ENCODE results near the gene ABCB4.

Gene ABCB4

DNA sequence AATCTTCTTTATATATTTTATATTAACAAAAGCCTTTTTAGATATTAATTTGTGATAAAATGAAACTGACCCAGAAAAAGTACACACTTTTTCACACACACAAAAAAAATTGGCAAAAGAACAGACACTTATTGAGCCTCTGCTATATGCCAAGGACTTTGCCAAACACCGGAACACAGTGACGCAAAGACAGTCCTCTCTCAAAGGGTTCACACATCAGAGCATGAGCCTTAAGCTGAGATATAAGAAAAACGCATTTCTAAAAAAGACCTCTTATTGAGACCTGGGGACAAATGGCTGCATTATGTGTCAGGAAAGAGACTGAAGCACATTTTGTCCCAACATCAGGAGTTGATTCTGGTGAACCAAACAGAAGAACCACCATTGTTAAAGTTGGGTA lies 24.0 kb upstream of the ABCB4 start:
- in situ Hi-C loops (cut with HindIII; ENCODE audit: low sequenced_read_pairs) = no loop called here

DNA sequence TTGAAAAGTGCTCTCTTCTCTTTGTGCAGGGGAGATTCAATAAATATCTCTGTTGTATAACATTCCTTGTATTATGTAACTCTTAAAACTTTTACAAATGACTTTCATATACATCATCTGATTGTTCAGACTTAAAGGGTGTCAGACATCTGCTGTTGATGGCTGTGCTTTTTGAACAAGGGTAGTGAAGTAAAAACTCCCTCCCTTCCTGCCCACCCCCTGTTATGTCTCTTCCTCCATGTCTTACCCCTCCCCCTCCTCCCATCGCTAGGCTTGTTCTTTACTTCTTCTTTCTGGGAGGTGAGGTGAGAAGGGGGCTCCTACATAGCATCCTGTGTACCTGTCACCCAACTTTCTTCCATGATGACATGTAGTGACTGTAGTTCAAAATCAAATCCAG lies 23.4 kb upstream of the ABCB4 start:
- H3K4me3 ChIP-seq (ENCODE audit: low read depth, low read length) = no peak overlapping the region
- in situ Hi-C loops (cut with HindIII; ENCODE audit: low sequenced_read_pairs) = no loop called here

More for the DNA sequence above, 24.0 kb upstream of the ABCB4 start:
- no peak for DNase-seq (ENCODE audit: low read depth)
- no peak overlapping the region for H3K4me3 ChIP-seq (ENCODE audit: low read depth, low read length)
- TF ChIP-seq, protein P1, sequence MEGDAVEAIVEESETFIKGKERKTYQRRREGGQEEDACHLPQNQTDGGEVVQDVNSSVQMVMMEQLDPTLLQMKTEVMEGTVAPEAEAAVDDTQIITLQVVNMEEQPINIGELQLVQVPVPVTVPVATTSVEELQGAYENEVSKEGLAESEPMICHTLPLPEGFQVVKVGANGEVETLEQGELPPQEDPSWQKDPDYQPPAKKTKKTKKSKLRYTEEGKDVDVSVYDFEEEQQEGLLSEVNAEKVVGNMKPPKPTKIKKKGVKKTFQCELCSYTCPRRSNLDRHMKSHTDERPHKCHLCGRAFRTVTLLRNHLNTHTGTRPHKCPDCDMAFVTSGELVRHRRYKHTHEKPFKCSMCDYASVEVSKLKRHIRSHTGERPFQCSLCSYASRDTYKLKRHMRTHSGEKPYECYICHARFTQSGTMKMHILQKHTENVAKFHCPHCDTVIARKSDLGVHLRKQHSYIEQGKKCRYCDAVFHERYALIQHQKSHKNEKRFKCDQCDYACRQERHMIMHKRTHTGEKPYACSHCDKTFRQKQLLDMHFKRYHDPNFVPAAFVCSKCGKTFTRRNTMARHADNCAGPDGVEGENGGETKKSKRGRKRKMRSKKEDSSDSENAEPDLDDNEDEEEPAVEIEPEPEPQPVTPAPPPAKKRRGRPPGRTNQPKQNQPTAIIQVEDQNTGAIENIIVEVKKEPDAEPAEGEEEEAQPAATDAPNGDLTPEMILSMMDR (IDR thresholded peaks at IDR 0.05; ENCODE audit: low read depth, low read length, missing control alignments) = no peak

DNA sequence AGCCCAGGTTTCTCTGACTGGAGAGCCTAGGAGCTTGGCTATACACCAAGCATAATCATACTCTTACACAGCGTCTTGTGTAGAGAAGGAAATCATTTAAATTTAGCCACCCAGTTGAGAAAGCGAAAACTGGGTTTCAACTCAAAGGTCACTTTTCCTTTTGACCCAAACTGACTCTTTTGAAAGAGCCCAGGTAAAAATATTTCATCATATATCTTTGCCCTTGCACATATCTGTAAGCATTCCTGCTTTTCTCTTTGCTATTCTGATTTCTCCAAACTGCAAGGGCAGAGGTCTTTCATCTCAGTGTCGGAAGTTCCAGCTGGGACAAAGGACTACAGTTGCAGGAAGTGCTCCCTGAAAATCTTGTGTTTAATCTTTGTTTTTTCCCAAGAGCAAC lies 22.0 kb upstream of the ABCB4 start:
- in situ Hi-C loops (cut with HindIII; ENCODE audit: low sequenced_read_pairs) = no loop called here

More for the DNA sequence above, 23.4 kb upstream of the ABCB4 start:
- no peak for DNase-seq (ENCODE audit: low read depth)
- TF ChIP-seq, protein P1 (IDR thresholded peaks at IDR 0.05; ENCODE audit: low read depth, low read length, missing control alignments) = no peak

DNA sequence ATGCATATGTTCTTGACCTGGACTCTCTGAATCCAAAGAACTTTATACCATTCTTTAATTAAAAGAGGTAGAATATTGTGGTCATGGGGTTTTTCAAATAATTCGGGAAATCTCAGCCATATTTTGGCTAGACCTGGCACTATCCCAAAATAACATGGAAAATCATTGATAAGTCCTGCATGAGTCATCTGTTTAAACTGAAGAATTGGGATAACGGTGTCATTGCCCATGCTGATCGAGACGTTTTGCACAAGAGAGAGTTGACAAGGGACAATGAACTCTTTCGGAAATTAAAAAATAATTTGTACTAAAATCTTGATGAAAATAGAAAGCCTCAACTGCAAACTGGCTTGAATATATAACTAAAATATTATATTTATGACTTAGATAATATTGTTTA lies 19.9 kb upstream of the ABCB4 start:
- in situ Hi-C loops (cut with HindIII; ENCODE audit: low sequenced_read_pairs) = no loop called here
- TF ChIP-seq, protein P1 (IDR thresholded peaks at IDR 0.05; ENCODE audit: low read depth, low read length, missing control alignments) = no peak
- no peak overlapping the region for H3K4me3 ChIP-seq (ENCODE audit: low read depth, low read length)
- DNase-seq (ENCODE audit: low read depth) = no peak

More for the DNA sequence above, 22.0 kb upstream of the ABCB4 start:
- H3K4me3 ChIP-seq (ENCODE audit: low read depth, low read length) = no peak overlapping the region
- no peak for DNase-seq (ENCODE audit: low read depth)
- TF ChIP-seq, protein P1 (IDR thresholded peaks at IDR 0.05; ENCODE audit: low read depth, low read length, missing control alignments) = no peak

DNA sequence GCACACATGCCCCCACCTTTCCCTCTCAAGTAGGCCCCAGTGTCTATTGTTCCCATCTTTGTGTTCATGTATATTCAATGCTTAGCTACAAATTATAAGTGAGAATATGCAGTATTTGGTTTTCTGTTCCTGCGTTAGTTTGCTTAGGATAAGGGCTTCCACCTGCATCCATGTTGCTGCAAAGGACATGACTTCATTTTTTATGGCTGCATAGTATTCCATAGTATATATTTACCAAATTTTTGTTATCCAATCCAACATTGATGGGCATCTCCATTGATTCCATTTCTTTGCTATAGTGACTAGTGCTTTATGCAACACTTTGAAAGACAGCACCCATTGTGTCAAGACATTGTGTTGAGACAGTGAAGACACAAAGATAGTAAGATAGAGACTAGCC lies 19.0 kb upstream of the ABCB4 start:
- no peak overlapping the region for H3K4me3 ChIP-seq (ENCODE audit: low read depth, low read length)
- TF ChIP-seq, protein P1 (IDR thresholded peaks at IDR 0.05; ENCODE audit: low read depth, low read length, missing control alignments) = no peak
- DNase-seq (ENCODE audit: low read depth) = no peak
- in situ Hi-C loops (cut with HindIII; ENCODE audit: low sequenced_read_pairs) = no loop called here

DNA sequence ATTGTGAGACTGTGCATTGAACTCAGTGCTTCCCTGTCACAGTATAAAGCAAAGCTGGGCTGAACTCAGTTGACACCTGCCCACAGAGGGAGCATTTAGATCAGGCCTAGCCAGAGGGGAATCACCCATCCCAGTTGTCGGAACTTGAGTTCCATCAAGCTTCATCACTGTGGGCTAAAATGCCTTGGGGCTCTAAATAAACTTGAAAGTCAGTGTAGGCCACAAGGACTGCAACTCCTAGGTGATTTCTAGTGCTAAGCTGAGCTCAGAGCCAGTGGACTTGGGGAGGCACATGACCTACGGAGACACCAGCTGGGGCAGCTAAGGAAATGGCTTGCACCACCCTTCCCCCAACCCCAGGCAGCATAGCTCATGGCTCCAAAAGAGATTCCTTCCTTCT lies 7.7 kb upstream of the ABCB4 start:
- in situ Hi-C loops (cut with HindIII; ENCODE audit: low sequenced_read_pairs) = no loop called here
- TF ChIP-seq, protein P1 (IDR thresholded peaks at IDR 0.05; ENCODE audit: low read depth, low read length, missing control alignments) = no peak
- H3K4me3 ChIP-seq (ENCODE audit: low read depth, low read length) = no peak overlapping the region
- DNase-seq (ENCODE audit: low read depth) = no peak

DNA sequence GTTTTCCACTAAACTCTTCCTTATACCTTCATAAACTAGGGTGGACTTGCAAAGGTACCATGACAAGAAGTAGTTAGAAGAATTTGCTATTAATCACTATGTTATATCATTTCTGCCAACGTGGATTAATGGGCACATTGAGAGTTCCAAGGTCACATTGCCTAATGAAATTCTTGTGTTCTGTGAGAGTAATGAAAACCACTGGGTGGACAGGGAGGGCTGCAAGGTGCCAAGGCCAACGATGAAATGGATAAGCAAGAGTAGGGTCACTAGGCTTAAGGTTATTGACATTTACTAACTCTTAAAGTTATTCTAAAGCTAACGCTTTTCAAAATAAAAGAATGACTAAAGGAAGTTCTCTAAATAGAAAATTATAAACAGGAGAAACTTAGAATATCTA lies 6.6 kb upstream of the ABCB4 start:
- H3K4me3 ChIP-seq (ENCODE audit: low read depth, low read length) = no peak overlapping the region
- no peak for DNase-seq (ENCODE audit: low read depth)
- in situ Hi-C loops (cut with HindIII; ENCODE audit: low sequenced_read_pairs) = no loop called here
- TF ChIP-seq, protein P1 (IDR thresholded peaks at IDR 0.05; ENCODE audit: low read depth, low read length, missing control alignments) = no peak
